IPS-18a (cell line): ENCODE data around the gene IMMT.

Source experiments
- H3K27ac ChIP-seq: one replicate; pipeline ENCODE4 v1.5.1; 2013; ENCODE audit warnings: low read length
- H3K27me3 ChIP-seq: one replicate; pipeline ENCODE4 v1.6.1; 2013; ENCODE audit warnings: mild to moderate bottlenecking, low read length; ENCODE audit not compliant: control insufficient read depth, insufficient read depth
- H3K36me3 ChIP-seq: one replicate; pipeline ENCODE4 v1.6.1; 2013; ENCODE audit warnings: low read depth, low read length; ENCODE audit not compliant: control insufficient read depth
- H3K4me1 ChIP-seq: one replicate; pipeline ENCODE4 v1.6.1; 2013; ENCODE audit warnings: low read depth, low read length; ENCODE audit not compliant: control insufficient read depth
- H3K4me3 ChIP-seq: one replicate; pipeline ENCODE4 v1.5.1; 2013; ENCODE audit warnings: low read length
- H3K9ac ChIP-seq: one replicate; pipeline ENCODE4 v1.6.1; 2013; ENCODE audit warnings: mild to moderate bottlenecking, low read length, moderate library complexity
- H3K9me3 ChIP-seq: one replicate; pipeline ENCODE4 v1.6.1; 2013; ENCODE audit warnings: low read depth, low read length; ENCODE audit not compliant: control insufficient read depth

Gene IMMT

DNA sequence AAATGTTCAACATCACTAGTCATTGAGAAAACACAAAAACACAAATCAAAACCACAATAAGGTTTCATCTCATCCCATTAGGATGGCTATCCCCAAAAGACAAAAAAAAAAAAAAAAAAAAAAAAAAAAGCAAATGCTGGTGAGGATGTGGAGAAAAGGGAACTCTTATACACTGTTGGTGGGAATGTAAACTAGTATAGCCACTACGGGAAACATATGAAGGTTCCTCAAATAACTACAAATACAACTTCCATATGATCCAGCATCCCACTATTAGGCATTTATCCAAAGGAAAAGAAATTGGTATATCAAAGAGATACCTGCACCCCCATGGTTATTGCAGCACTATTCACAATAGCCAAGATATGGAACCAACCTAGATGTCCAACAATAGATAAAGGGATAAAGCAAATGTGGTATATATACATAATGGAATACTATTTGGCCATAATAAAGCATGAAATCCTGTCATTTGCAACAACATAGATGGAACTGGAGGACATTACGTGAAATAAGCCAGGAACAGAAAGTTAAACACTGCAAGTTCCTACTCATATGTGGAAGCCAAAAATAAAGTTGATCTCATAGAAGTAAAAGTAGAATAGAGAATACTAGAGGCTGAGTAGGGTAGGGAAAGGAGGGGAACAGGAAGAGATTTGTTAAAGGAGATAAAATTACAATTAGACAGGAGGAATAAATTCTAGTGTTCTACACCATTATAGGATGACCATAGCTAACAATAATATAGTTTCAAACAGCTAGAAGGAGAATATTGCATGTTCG lies 98.0 kb downstream of the IMMT start:
- Histone ChIP-seq H3K27ac (no peak overlapping the region), H3K9ac (no peak overlapping the region), H3K27me3 (no peaks in the 10 kb centered on the region), H3K4me3 (no peak overlapping the region), H3K9me3 (no peaks in the 10 kb centered on the region), H3K4me1 (no peaks in the 10 kb centered on the region), H3K36me3 (peaks cover 79% of the 10 kb centered on the region)

DNA sequence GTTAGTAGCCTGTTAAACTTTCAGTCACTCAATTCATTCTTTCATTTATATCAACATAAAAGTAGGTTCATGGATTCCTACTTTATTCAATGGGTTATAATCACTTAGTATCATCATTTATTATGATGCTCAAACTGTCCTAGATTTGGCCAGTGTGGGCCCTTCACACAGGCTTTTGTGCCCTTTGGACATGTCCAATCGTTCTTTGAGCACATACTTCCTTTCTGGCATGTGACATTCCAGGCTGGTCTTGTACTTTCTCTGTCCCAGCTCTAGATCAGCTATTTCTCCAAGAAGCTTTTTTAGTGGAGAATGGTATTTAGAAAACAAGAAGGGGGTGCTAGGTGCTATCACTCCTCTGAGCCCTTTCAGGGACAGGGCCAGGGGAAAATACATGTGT lies 101.0 kb downstream of the IMMT start:
- H3K9me3 ChIP-seq: no peaks in the 10 kb centered on the region
- H3K4me1 ChIP-seq: no peaks in the 10 kb centered on the region
- no peak overlapping the region for H3K9ac ChIP-seq
- peaks cover 64% of the 10 kb centered on the region for H3K36me3 ChIP-seq
- H3K4me3 ChIP-seq: no peak overlapping the region
- H3K27ac ChIP-seq: no peak overlapping the region
- no peaks in the 10 kb centered on the region for H3K27me3 ChIP-seq
